HG02610 (cell line): ENCODE data around the gene TAL1.

Experiments
- ATAC-seq: cut with Tn5 transposase; IDR thresholded peaks from one replicate; pipeline ENCODE4 v1.9.1; 2021; ENCODE audit warnings: mild to moderate bottlenecking, moderate library complexity; ENCODE audit not compliant: unreplicated experiment

Gene TAL1

DNA sequence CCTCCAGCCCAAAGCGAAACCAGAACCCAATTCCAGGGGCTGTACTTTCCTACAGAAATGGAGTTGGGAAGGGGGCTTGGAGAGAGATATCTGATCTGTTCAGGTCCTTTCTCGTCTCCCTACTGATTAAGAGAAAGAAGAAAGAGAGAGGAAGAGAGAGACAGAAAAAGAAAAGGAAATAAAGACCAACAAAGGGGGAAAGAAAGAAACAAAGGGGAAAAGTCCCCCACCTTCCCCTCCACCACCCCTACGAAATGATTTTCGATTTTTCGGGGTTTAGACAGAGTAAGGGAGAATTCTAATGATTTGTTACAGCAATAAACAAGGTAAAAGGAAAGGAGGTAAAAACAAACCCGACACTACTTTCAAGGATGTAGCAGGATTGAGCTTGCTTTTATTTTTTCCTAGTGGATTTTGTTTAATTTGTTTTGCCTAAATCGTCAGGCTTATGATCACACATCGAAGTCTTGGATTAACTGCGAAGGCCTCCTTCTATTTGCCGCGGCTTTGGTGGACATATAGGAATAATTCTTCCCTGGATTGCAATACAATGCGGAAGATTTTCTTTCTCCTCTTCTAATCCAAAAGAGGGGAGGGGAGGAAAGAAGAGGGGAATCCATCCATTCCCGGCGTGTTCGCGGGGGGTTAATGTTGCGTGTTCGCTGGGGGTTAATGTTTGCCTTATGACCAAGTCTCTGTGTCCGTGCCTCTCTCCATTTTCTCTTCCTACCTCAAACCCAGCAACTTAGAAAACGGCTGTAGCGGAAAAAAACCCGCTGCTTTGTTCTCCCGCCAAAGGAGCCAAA lies 1.9 kb downstream of the TAL1 start:
- no peak for ATAC-seq

DNA sequence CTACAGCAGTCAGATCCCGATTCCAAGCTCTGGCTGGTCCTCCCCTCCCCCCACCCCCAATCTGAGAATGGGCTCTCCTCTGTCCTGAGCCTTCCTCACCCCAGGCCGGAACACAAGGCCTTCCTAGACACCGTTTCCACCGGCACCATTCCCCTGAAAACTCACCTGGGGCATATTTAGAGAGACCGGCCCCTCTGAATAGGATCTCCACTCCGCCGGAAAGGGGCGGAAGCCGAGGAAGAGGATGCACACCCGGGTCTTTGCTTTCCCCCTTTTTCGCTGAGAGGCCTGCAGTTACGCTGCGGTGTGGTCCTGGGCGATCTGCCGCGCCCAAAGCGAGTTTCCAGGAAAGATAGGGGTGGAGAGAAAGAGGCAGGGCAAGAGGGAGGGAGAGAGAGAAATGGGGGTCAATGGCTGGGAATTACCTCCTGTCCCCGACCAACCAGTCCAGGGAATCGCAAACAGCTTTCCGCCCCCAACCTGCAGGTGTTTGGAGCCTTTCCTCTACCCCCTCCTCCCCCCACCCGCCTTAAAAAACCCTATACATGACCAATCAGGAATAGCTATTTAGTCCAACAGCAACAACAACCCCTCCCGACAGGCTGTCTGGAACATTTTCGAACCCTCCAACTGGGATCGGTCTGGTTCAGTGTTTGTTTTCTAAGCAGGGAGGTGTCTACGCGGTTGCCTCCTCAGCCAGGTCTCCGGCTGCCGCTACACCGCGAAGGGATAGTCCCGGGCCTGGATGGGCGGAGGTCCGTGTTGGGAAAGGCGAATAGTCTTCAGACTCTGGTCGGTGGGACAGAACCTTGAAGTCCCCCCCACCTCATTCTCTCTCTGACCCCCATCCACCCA lies 2.8 kb downstream of the TAL1 start:
- ATAC-seq: no peak

DNA sequence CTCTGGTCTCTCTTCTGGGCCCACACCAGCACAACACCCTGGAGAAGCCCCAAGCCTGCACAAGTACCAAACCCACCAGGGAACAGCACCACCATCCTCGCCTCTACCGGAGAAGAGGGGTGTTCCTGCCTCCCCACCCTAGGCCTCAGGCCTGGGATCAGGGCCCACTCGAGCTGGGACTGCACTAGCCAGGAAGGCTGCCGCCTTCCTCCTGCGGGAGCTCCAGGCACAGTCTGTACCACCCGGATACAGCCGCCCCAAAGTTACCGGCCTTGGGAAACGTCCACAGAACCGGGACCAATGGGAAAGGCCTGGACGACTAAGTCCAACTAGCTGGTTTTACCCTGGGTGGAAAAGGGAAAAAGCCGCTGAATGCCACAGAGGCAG lies 3.4 kb downstream of the TAL1 start:
- no peak for ATAC-seq

DNA sequence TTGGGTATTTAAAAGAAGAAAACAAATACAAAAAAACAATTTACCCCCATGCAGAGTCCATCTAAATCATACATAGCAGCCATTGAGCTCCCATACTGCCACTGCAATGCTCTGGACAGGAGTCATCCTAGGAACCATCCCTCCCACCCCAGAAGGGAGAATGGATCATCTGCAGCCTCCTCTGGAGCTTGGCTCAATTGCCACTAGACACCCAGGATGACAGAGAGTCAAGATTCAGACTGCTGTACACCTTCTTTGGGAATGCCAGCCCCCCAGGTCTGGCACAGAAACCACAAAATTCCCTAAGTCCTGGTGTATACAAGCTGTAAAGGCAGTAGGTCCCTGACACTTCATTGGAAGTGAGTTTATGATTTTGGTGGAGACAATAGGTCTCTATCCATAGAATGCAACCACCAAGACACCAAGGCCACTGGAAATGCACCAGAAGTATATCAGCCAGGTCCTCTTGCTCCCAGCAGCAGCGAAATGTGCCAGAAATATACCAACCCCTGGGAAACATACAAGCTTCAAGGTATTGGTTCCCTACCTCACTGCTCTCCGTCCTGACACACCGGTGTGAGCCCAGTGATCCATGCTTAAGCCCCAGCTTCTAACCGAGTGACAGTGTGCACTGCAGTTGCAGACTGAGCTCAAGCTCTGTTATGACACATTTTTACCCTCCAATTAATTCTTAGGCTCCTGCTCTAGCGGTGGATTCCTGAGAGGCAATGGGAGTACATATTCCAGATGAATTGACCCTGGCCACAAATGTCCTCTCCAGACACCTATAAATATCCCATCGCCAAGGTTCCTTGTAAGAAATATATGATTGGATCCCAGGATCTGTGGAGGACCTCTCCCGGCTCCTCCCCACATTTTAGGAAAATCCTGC lies 4.4 kb downstream of the TAL1 start:
- no peak for ATAC-seq

DNA sequence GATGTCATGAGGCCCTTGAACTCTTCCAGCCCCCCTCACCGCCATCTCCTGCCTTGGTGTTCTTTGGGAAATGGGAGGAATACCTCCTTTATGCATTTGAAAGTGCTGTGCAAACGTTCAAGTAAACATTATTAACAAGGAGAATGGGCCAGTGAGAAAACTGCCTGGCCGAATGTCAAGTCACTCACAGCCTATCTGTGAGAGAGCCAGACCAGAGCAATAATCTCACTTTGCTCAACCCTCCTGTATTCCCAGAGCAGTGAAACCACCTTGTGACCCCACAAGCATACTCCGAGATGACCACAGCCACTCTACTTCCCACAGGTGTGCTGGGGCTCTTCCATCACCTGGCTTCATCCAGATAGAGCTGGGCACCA lies 5.2 kb downstream of the TAL1 start:
- ATAC-seq: no peak

DNA sequence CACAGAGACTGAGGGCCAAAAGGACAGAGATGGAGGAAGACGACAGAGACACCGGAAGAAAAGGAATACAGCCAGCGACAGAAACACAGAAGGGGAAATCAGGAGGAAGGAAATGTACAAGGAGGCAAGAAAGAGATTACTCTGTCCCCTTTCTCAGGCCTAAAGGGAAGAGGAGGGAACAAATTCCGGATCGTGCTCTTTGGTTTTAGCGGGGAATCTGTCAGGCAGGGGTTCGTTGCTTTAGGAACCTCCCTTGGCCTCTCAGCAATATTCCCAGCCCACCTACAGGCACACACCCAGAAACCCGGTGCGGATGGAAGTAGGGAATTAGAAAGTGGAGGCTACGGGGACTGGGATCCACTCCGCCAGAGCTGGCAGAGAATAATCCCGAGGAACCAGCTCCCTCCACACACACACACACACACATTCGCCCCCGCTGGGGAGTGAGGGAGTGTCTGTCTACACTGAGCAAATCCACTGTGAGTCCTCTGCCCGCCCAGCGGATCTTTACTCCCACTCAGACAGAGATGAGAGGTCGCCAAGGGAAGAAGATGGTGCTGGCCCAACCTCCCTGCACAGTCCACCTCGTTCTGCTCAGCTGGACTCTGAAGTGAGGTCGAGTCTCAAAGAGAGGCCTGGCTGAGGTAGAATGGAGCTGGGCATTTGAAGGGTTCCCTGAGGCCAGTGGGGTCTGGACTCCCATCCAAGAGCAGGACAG lies 5.7 kb downstream of the TAL1 start:
- no peak for ATAC-seq

DNA sequence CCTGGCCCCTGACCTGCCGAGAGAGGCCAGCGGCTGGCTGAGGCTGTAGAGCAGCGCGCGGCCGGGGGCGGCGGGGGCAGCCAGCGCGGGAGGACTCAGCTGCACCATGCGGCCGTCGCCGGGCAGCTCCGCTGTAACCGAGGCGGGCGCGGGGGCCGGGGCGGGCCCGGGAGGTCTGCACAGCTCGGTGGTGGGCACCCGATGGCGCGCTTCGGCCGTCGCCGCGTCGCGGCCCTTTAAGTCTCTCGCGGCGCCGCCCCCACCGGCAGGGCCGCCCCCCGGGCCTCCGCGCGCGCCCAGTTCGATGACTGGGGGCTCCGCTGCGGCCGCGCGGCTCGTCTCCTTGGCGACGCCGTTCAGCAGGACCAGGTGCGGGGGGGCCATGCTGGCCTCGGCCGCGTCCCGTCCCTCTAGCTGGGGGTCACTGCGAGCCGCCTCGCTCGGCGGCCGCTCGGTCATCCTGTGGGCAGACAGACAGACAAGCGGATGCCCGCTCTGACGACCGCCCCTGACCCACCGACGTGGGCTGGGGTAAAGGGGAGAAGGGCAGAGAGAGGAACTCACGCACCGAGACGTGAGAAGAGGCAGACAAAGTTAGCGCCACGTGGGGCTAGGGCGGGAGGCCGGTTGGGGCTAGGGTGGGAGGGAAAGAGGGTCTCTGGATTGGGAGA lies 6.5 kb downstream of the TAL1 start:
- no peak for ATAC-seq

DNA sequence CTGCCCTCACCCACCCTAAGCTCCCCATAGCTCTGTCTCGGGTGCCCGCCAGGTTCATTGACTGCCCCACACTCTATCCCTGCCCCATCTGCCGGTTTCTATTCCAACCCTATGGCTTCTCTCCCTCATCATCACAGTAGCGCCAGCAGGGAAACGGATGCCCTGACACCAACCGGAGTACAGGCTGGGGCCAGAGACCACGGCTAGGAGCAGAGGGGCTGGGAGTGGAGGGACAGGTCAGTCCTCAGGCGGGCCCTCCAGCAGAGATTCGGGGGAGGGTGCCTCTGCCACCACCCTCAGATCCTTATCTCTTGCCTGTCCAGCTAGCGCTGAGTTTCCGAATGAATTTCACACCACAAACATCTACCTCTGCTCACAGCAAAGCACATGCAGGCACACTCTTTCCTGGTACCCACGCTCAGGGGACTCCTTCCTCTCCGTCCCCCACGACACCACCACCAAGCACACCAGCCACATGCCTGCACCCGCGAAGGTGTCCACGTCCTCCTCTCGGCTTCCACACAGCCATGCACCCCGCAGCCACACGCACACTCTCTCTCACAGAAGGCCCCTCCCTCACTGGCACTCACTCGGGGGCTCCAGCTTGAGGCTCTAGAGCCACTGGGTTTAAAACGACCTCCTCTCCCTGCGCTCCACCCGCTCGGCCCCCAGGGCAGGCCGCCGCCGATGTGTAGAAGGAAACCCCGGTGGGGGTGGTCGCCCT lies 7.2 kb downstream of the TAL1 start:
- ATAC-seq: no peak

DNA sequence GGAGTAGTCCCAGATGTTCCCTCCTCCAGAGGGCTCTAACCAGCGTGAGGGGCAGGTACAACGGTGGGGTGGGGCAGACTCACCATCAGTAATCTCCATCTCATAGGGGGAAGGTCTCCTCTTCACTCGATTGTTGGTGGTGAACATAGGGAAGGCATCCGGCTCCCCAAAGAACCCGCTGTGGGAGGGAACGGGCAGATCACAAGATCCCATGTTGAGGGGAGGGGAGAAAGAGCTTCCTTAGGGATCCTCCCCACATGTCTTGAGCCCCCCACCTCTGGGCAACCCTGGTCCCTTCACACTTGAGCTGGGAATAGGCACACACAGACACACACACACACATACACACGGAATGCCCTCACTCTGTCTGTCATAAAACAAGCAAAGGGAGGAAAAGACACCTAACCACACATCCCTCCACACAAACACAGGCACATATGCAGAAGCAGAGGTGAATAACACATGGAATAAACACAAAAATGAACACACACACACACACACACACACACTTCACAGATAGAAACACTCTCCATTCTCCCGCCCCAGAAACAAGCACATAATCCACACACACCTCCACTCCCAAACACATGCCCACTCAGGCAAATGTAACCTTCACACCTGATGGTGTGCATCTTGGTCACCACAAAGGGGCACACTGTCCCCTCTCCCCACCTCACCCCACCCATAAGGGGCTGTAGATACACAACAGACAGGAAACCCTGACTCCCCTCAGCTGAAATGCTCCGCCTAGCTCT lies 7.9 kb downstream of the TAL1 start:
- no peak for ATAC-seq

DNA sequence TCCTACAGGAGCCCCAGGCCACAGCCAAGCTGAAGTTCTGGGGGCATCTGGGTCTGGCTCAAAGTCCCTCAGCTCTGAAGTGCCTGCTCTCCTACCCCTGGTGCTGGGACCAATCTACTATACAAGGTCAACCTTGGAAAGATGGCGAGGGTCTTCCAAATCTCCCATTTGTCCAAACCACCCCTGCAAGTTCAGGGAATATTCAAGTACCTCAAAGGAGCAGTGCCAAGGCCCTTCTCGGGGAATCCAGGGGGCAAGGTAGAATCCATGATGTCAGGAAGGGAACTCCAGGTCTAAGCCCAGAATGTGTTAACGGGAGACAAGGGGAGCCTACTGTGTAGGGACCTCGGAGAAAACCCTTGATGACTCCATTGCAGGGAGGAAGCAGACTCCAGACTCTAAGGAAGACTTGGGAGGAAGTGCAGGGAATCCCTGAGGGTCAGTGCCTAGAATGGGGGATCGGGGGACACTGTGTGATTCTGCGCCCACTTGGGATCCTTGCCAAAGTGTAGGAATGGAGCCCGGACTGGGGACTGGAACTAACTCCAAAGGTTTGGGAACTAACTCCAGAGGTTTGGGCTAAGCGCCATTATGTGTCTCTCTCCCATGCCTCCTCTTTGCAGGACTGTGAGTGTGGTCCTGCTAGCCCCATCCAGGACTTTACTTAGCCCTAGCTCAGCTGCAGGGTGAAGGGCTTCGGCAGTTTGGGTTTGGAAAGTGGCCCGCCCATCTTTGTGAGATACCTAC lies 8.7 kb downstream of the TAL1 start:
- no peak for ATAC-seq

DNA sequence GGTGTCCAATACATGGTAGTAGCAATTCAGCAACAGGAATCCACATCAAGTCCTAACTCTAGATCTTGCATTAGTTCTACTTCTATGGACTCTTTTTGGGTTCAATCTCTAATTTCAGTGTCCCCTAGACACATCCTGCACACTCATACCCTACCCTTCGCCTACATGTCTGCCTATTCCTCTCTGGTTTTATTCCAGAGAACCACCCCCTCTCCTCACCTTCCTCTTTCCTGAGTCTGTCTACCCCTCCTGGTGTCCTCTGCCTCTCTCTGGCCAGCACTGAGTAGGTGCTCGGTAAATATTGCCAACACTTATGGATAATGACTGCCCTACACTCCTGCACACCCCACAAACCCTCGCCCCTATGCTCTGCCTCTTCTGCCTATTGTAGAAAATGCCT lies 9.5 kb downstream of the TAL1 start:
- ATAC-seq: no peak

DNA sequence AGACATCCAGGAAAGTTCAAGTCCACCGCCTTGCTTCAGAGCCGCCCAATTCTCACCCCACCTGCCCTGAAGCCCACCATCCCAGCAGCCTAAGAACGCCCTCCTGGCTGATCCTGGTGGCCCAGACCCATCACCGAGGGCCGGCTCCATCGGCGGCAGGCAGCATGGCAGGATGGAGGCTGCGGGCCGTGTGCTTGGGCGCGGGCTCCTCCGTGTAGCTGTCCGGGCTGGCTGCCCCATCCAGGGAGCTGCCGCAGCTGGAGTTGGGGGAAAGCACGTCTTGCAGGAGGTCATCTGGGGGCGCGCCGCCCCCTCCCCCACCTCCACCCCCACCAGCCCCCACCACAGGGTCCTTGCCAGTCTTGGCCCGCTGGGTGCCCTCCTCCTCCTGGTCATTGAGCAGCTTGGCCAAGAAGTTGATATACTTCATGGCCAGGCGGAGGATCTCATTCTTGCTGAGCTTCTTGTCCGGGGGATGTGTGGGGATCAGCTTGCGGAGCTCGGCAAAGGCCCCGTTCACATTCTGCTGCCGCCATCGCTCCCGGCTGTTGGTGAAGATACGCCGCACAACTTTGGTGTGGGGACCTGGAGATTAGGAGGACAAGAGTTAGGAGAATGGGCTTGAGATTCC lies 12.3 kb downstream of the TAL1 start:
- no peak for ATAC-seq

DNA sequence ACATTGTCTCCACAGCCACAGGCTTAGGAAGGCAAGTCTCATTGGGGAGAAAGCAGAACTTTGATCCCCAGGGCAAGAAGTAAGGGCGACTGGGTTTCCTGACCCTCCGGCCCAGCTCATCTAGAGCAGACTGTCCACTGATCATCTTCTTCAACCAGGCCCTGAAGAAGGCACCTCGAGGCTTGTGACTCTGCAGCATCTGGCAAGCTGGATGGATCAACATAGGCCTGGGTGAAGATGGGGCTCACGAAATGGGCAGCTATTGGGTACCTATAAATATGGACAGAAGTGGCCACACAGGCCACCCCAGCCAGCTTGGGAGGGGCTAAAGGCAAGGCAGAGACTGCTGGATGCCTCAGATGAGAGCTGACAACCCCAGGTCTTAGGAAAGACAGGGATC lies 13.0 kb downstream of the TAL1 start:
- ATAC-seq: no peak

DNA sequence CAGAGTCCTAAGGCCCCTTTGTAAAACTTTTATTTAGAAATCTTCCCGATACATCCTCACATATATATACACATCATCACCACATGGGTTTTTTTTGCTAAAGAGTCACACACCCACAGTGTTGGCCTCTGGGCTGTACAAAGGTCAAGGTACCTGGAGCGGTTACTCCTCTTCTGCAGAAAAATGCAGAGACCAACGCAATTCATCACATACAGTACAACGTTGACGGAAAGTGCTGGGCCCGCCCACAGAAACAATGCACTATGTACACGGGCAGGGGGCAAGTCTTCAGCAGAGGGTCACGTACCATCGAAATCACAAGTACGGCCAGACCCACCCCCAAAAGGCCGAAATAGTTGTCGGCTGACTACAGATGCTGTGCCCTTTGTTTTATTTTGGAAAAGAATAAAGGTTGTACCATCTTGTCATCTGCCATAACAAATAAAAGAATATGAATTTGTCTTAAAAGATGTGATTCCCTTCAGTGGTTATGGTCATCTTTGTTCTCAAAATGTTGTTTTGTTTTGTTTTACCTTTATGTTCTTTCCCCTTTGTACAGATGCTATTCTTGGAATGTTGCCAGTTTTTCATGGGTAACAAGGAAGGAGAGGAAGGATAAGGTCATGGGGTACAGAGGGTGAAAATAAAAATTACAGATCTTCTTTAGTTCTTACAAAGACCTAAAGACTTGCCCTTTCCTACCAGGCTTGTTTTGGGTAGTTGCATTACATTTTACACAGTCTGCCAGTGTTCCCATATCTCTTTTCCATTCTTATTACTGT lies 15.6 kb downstream of the TAL1 start:
- no peak for ATAC-seq

DNA sequence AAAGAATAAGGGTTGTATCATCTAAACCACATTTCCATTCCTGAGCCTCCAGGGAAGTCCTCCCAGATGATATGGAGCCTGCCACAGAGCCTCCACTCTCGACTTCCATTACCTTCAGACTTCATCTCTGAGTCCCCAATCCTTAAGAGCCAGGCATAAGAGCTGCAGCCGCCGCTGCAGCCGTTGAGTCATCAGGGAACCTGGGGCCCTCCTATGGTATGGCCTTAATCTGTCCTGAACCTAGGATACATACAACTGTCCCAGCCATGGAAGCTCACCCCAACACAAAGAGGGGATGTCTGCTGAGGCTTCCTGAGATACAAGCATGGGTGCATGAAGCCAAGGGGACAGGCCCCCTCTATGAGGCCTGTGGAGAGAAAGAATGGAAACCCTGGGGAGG lies 16.3 kb downstream of the TAL1 start:
- ATAC-seq: no peak

DNA sequence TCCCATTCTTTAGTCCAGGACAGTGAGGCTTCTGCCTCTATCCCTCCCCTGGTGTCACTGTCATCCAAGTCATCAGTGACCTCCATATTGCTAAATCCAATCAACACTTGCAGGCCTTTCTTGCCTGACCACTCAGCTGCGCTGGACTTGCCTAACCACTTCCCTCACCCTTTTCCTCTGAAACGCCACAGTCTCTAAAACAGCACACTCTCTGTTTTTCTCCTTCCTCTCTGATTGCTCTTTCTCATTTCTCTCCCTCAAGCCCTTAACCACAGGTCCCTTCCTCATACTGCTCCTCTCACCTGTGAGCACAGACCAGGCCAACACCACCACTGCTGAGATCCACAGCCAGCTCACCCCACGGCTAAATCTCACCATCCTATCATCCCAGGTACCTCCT lies 17.5 kb downstream of the TAL1 start:
- ATAC-seq: no peak
